NCI-H69 (cell line): ENCODE results near the gene TMEM165.

Experiments
- DNase-seq: peaks from one replicate; lab custom pipeline; 2025; lab: John Stamatoyannopoulos, UW

TMEM165 gene

GRCh38 chr4:55458164-55458563 lies 62.4 kb downstream of the TMEM165 start:
- no peak for DNase-seq

GRCh38 chr4:55458611-55459010 lies 62.9 kb downstream of the TMEM165 start:
- DNase-seq: no peak

- no peak for DNase-seq
Measured at GRCh38 chr4:55466001-55466400, 70.2 kb downstream of the TMEM165 start.

DNA sequence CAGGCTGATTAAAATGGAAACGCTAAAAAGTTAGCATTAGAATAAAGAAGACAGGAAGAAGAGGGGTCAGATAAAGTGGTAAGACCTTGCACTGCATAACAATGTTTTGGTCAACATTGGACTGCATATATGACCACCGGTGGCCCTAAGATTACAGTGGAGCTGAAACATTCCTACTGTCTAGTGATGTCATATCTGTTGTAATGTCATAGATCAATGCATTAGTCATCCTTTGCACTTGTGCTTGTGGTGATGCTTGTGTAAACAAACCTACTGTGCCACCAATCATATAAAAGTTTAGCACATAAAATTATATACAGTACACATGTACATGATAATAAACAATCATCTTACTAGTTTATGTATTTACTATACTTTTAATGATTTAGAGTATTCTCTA lies 73.0 kb downstream of the TMEM165 start:
- DNase-seq: no peak

DNA sequence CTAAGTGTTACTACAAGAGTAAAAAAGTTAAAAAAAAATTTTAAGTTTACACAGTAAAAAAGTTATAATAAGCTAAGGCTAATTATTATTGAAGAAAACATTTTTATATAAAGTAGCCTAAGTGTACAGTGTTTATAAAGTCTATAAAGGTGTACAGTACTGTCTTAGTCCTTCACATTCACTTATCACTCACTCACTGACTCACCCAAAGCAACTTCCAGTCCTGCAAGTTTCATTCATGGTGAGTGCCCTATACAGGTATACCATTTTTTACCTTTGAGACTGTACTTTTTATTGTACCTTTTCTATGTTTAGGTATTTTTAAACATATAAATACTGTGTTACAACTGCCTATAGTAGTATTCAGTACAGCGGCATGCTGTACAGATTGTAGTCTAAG lies 74.2 kb downstream of the TMEM165 start:
- no peak for DNase-seq
